ENCODE results near the gene TSC22D4. TPM values are rescaled to one million over a fixed set of nuclear protein-coding genes. Genes with fewer than 3 reads are reported as not detected.

TSC22D4 gene
- total RNA-seq, 1 experiment from 2014 or later, result 71.0 TPM

- H3K4me1 ChIP-seq (ENCODE audit: insufficient read depth, low read length, poor library complexity, severe bottlenecking), result peaks cover 9% of the 10 kb centered on the region
- peaks cover 7% of the 10 kb centered on the region for H3K36me3 ChIP-seq (ENCODE audit: insufficient read depth, low read length, poor library complexity, severe bottlenecking)
- DNase-seq (ENCODE audit: low spot score), result peak; percentile 24
- H3K27me3 ChIP-seq (replicated peaks; ENCODE audit: insufficient read depth, low read depth, low read length, poor library complexity), result no peaks in the 10 kb centered on the region
- POLR2A ChIA-PET (ENCODE audit: low non-redundant PET), result no interaction called here
- H3K9me3 ChIP-seq (ENCODE audit: low read depth, low read length, poor library complexity, severe bottlenecking), result peaks cover 4% of the 10 kb centered on the region
- no peak overlapping the region for H3K27ac ChIP-seq (ENCODE audit: low read depth, low read length, poor library complexity, severe bottlenecking)
- intact Hi-C loops (cut with micrococcal nuclease; ENCODE audit: unreplicated experiment), result no loop called here
- no peak overlapping the region for H3K4me3 ChIP-seq (ENCODE audit: low read depth, low read length, poor library complexity, severe bottlenecking)
- CTCF ChIA-PET, result no interaction called here
- BruUV-seq (replicated peaks), result no TSS peak
- TF ChIP-seq EZH2 (IDR thresholded peaks at IDR 0.05; ENCODE audit: borderline replicate concordance, low read depth, low read length, poor library complexity, severe bottlenecking) (no peak), CTCF (conservative IDR thresholded peaks at IDR 0.05; ENCODE audit: low read depth, low read length) (no peak)
Measured at GRCh38 chr7:100426516-100426915, 52.5 kb downstream of the TSC22D4 start.

DNA sequence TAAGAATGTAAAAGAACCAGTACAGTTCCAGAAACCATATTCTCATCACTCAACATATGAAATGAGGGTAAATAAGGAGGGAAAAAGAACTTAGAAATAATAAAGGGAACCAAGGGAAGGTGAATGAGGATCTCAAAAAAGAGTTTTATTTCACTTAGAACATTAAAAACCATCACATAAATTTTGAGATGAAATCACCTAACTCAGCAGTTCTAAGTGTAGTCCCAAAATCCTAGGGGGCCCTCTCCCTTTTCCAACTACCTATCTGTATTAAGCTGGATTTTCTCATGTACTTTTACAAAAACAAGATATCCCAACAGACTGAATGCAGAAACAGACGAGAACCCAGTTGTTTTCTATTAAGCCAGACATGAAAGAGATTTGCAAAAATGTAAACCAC lies 53.7 kb downstream of the TSC22D4 start:
- Histone ChIP-seq H3K36me3 (ENCODE audit: insufficient read depth, low read length, poor library complexity, severe bottlenecking) (no peaks in the 10 kb centered on the region), H3K27ac (ENCODE audit: low read depth, low read length, poor library complexity, severe bottlenecking) (no peak overlapping the region), H3K9me3 (ENCODE audit: low read depth, low read length, poor library complexity, severe bottlenecking) (peaks cover 4% of the 10 kb centered on the region), H3K27me3 (replicated peaks; ENCODE audit: insufficient read depth, low read depth, low read length, poor library complexity) (no peaks in the 10 kb centered on the region), H3K4me3 (ENCODE audit: low read depth, low read length, poor library complexity, severe bottlenecking) (no peak overlapping the region), H3K4me1 (ENCODE audit: insufficient read depth, low read length, poor library complexity, severe bottlenecking) (no peaks in the 10 kb centered on the region)
- TF ChIP-seq EZH2 (IDR thresholded peaks at IDR 0.05; ENCODE audit: borderline replicate concordance, low read depth, low read length, poor library complexity, severe bottlenecking) (no peak), CTCF (conservative IDR thresholded peaks at IDR 0.05; ENCODE audit: low read depth, low read length) (no peak)
- ChIA-PET CTCF (no interaction called here), POLR2A (ENCODE audit: low non-redundant PET) (no interaction called here)
- BruUV-seq (replicated peaks), result no TSS peak
- intact Hi-C loops (cut with micrococcal nuclease; ENCODE audit: unreplicated experiment), result no loop called here
- no peak for DNase-seq (ENCODE audit: low spot score)

GRCh38 chr7:100423315-100423714 lies 55.7 kb downstream of the TSC22D4 start:
- H3K27ac ChIP-seq (ENCODE audit: low read depth, low read length, poor library complexity, severe bottlenecking), result no peak overlapping the region
- H3K4me3 ChIP-seq (ENCODE audit: low read depth, low read length, poor library complexity, severe bottlenecking), result no peak overlapping the region
- peaks cover 4% of the 10 kb centered on the region for H3K9me3 ChIP-seq (ENCODE audit: low read depth, low read length, poor library complexity, severe bottlenecking)
- DNase-seq (ENCODE audit: low spot score), result no peak
- BruUV-seq (replicated peaks), result no TSS peak
- POLR2A ChIA-PET (ENCODE audit: low non-redundant PET), result no interaction called here
- no peaks in the 10 kb centered on the region for H3K4me1 ChIP-seq (ENCODE audit: insufficient read depth, low read length, poor library complexity, severe bottlenecking)
- CTCF ChIA-PET, result no interaction called here
- no peak for TF ChIP-seq EZH2 (IDR thresholded peaks at IDR 0.05; ENCODE audit: borderline replicate concordance, low read depth, low read length, poor library complexity, severe bottlenecking)
- no peak for TF ChIP-seq CTCF (conservative IDR thresholded peaks at IDR 0.05; ENCODE audit: low read depth, low read length)
- intact Hi-C loops (cut with micrococcal nuclease; ENCODE audit: unreplicated experiment), result no loop called here
- H3K27me3 ChIP-seq (replicated peaks; ENCODE audit: insufficient read depth, low read depth, low read length, poor library complexity), result no peaks in the 10 kb centered on the region
- no peaks in the 10 kb centered on the region for H3K36me3 ChIP-seq (ENCODE audit: insufficient read depth, low read length, poor library complexity, severe bottlenecking)

Measured in A673 (cell line).